Astrocyte (in vitro differentiated cells and primary cell): Measurements from ENCODE around the gene KTI12.

Source experiments
- CTCF ChIP-seq: IDR thresholded peaks from 2 replicates; pipeline ENCODE4 v1.5.1; 2011; ENCODE audit warnings: low read depth, mild to moderate bottlenecking, inconsistent platforms, low read length, moderate library complexity; ENCODE audit not compliant: insufficient read depth
- EZH2 ChIP-seq: IDR thresholded peaks from 2 replicates; pipeline ENCODE4 v1.6.1; 2012; ENCODE audit warnings: mild to moderate bottlenecking, low read length, inconsistent platforms; ENCODE audit not compliant: insufficient read depth

- TF ChIP-seq CTCF = no peak
- TF ChIP-seq EZH2 = no peak
Measured at GRCh38 chr1:52028328-52028727, 5.3 kb downstream of the KTI12 start.
